ENCODE data around the gene LIN7C. TPM values are rescaled to one million over a fixed set of nuclear protein-coding genes. Genes with fewer than 3 reads are reported as not detected.

Gene LIN7C
- total and polyA plus RNA-seq, 2 of the 13 experiments (the other 11 are each of a cell fraction or from before 2014, with no cell fraction given): 14.8 to 37.2 TPM

- peak; percentile 54 for TF ChIP-seq NFIC (IDR thresholded peaks at IDR 0.05; ENCODE audit: low read length)
- peak; percentile 69 for TF ChIP-seq ZFX (CRISPR knock-in tag; IDR thresholded peaks at IDR 0.05; ENCODE audit: low read depth)
- TF ChIP-seq KMT2B (CRISPR knock-in tag; IDR thresholded peaks at IDR 0.05): peak; percentile 48; the same call in 1 of the 2 replicates
- TF ChIP-seq MXD3 (CRISPR knock-in tag; IDR thresholded peaks at IDR 0.05): 0 out of 2 replicates have a peak, but pooled peaks have one; percentile 3
- TF ChIP-seq CREB3 (CRISPR knock-in tag; IDR thresholded peaks at IDR 0.05): no peak
- TF ChIP-seq CEBPZ (IDR thresholded peaks at IDR 0.05; ENCODE audit: low read length): no peak
- no peak for TF ChIP-seq POLR2A (IDR thresholded peaks at IDR 0.05; ENCODE audit: insufficient read depth in 1 of 2, low read depth in 2 of 2, low read length in 2 of 2)
- TF ChIP-seq CEBPB (IDR thresholded peaks at IDR 0.05; ENCODE audit: borderline replicate concordance, low read depth, low read length): peak; percentile 57; the same call in 1 of the 2 replicates
- peak; percentile 67; the same call in 1 of the 2 replicates for TF ChIP-seq NR2C2 (CRISPR knock-in tag; IDR thresholded peaks at IDR 0.05; ENCODE audit: borderline replicate concordance)
- TF ChIP-seq SIX4 (CRISPR knock-in tag; IDR thresholded peaks at IDR 0.05): peak; percentile 65
- 0 out of 2 replicates have a peak, but pooled peaks have one; percentile 59 for TF ChIP-seq ZNF816 (CRISPR knock-in tag; IDR thresholded peaks at IDR 0.05; ENCODE audit: borderline replicate concordance)
- TF ChIP-seq ZNF101 (CRISPR knock-in tag; IDR thresholded peaks at IDR 0.05; ENCODE audit: borderline replicate concordance, low read depth): no peak
- no peak for TF ChIP-seq ZBTB14 (CRISPR knock-in tag; IDR thresholded peaks at IDR 0.05)
- peak; percentile 72; the same call in 1 of the 2 replicates for TF ChIP-seq HOMEZ (CRISPR knock-in tag; IDR thresholded peaks at IDR 0.05; ENCODE audit: low read depth)
- TF ChIP-seq ZNF891 (CRISPR knock-in tag; IDR thresholded peaks at IDR 0.05): no peak
- TF ChIP-seq PHF20 (CRISPR knock-in tag; IDR thresholded peaks at IDR 0.05): no peak
- no peak for TF ChIP-seq IKZF4 (CRISPR knock-in tag; IDR thresholded peaks at IDR 0.05; ENCODE audit: borderline replicate concordance, low read depth, not compliant biosample characterization)
- TF ChIP-seq ZGPAT (CRISPR knock-in tag; IDR thresholded peaks at IDR 0.05): peak; percentile 71
- peak; percentile 51; the same call in 1 of the 2 replicates for TF ChIP-seq SP5 (CRISPR knock-in tag; IDR thresholded peaks at IDR 0.05; ENCODE audit: borderline replicate concordance, low read depth)
- 0 out of 2 replicates have a peak, but pooled peaks have one; percentile 30 for TF ChIP-seq ZNF335 (CRISPR knock-in tag; IDR thresholded peaks at IDR 0.05)
These were observed 46.2 kb downstream of the LIN7C start (continued) for GRCh38 chr11:27460158-27460978.
